IPS-NIHi11 (cell line): ENCODE data around the gene POLA1.

Experiments
- DNase-seq: peaks from one replicate; pipeline ENCODE4 v3.0.0; 2012; ENCODE audit warnings: mixed read lengths, low spot score

The POLA1 gene

GRCh38 chrX:24982306-24982965 lies 288.7 kb downstream of the POLA1 start:
- no peak for DNase-seq

- DNase-seq = no peak
These were observed 290.2 kb downstream of the POLA1 start for GRCh38 chrX:24983931-24984330.

GRCh38 chrX:24985120-24985519 lies 291.4 kb downstream of the POLA1 start:
- DNase-seq = no peak

- DNase-seq = no peak
These were observed 294.0 kb downstream of the POLA1 start for GRCh38 chrX:24987731-24988130.

- no peak for DNase-seq
These were observed 294.6 kb downstream of the POLA1 start for GRCh38 chrX:24988314-24988713.

- DNase-seq = no peak
These were observed 296.8 kb downstream of the POLA1 start for GRCh38 chrX:24990535-24990934.

- no peak for DNase-seq
These were observed 300.2 kb downstream of the POLA1 start for GRCh38 chrX:24993879-24994278.

GRCh38 chrX:24996096-24996709 lies 302.5 kb downstream of the POLA1 start:
- DNase-seq = no peak

GRCh38 chrX:24999511-24999910 lies 305.8 kb downstream of the POLA1 start:
- no peak for DNase-seq

GRCh38 chrX:25001808-25002660 lies 308.3 kb downstream of the POLA1 start:
- DNase-seq = no peak

- no peak for DNase-seq
These were observed 308.9 kb downstream of the POLA1 start for GRCh38 chrX:25002661-25003020.

- no peak for DNase-seq
These were observed 309.5 kb downstream of the POLA1 start for GRCh38 chrX:25003066-25003849.

GRCh38 chrX:25004040-25004439 lies 310.3 kb downstream of the POLA1 start:
- DNase-seq = no peak

- no peak for DNase-seq
These were observed 310.8 kb downstream of the POLA1 start for GRCh38 chrX:25004485-25005032.

GRCh38 chrX:25005034-25005381 lies 311.3 kb downstream of the POLA1 start:
- no peak for DNase-seq

GRCh38 chrX:25005382-25006185 lies 311.9 kb downstream of the POLA1 start:
- DNase-seq = no peak

GRCh38 chrX:25006586-25007058 lies 312.9 kb downstream of the POLA1 start:
- no peak for DNase-seq

- DNase-seq = no peak
These were observed 313.6 kb downstream of the POLA1 start for GRCh38 chrX:25007059-25008053.

GRCh38 chrX:25009407-25009806 lies 315.7 kb downstream of the POLA1 start:
- DNase-seq = no peak
